ENCODE measurements around the gene TRIM17.
"Not testable (repeated sequence)": the region's sequence is repeated elsewhere in the genome, so short reads cannot be mapped to it uniquely, and the experiment has no call there.

TRIM17 gene

GRCh38 chr1:228448372-228448771, 31.7 kb upstream of the TRIM17 start:
- no peak for DNase-seq (ENCODE audit: extremely low read depth in 1 of 2, low read depth in 1 of 2)

- DNase-seq (ENCODE audit: extremely low read depth in 1 of 2, low read depth in 1 of 2), result no peak
These were observed 30.2 kb upstream of the TRIM17 start for GRCh38 chr1:228446852-228447251.

- peak; percentile 8 to 17 for DNase-seq (ENCODE audit: extremely low read depth in 1 of 2, low read depth in 1 of 2)
These were observed 29.4 kb upstream of the TRIM17 start for GRCh38 chr1:228445843-228446650.

- DNase-seq (ENCODE audit: extremely low read depth in 1 of 2, low read depth in 1 of 2), result no peak
These were observed 28.8 kb upstream of the TRIM17 start for GRCh38 chr1:228445490-228445842.

- DNase-seq (ENCODE audit: extremely low read depth in 1 of 2, low read depth in 1 of 2), result no peak
These were observed 26.7 kb upstream of the TRIM17 start for GRCh38 chr1:228443395-228443794.

- no peak for DNase-seq (ENCODE audit: extremely low read depth in 1 of 2, low read depth in 1 of 2)
These were observed 24.3 kb upstream of the TRIM17 start for GRCh38 chr1:228440761-228441500.

GRCh38 chr1:228438266-228438665, 21.6 kb upstream of the TRIM17 start:
- DNase-seq (ENCODE audit: extremely low read depth in 1 of 2, low read depth in 1 of 2), result no peak

GRCh38 chr1:228437424-228437962, 20.8 kb upstream of the TRIM17 start:
- DNase-seq (ENCODE audit: extremely low read depth in 1 of 2, low read depth in 1 of 2), result no peak

GRCh38 chr1:228434689-228435088, 18.0 kb upstream of the TRIM17 start:
- no peak for DNase-seq (ENCODE audit: extremely low read depth in 1 of 2, low read depth in 1 of 2)

- DNase-seq (ENCODE audit: extremely low read depth in 1 of 2, low read depth in 1 of 2), result not testable (repeated sequence)
These were observed 16.8 kb upstream of the TRIM17 start for GRCh38 chr1:228433337-228434053.

GRCh38 chr1:228430243-228430642, 13.6 kb upstream of the TRIM17 start:
- no peak for DNase-seq (ENCODE audit: extremely low read depth in 1 of 2, low read depth in 1 of 2)

GRCh38 chr1:228429698-228430097, 13.0 kb upstream of the TRIM17 start:
- DNase-seq (ENCODE audit: extremely low read depth in 1 of 2, low read depth in 1 of 2), result no peak

- no peak for DNase-seq (ENCODE audit: extremely low read depth in 1 of 2, low read depth in 1 of 2)
These were observed 12.3 kb upstream of the TRIM17 start for GRCh38 chr1:228429007-228429406.

GRCh38 chr1:228428412-228428811, 11.8 kb upstream of the TRIM17 start:
- DNase-seq (ENCODE audit: extremely low read depth in 1 of 2, low read depth in 1 of 2), result no peak

GRCh38 chr1:228426518-228427175, 10.0 kb upstream of the TRIM17 start:
- no peak for DNase-seq (ENCODE audit: extremely low read depth in 1 of 2, low read depth in 1 of 2)

- DNase-seq (ENCODE audit: extremely low read depth in 1 of 2, low read depth in 1 of 2), result no peak
These were observed 8.3 kb upstream of the TRIM17 start for GRCh38 chr1:228424685-228425660.

- DNase-seq (ENCODE audit: extremely low read depth in 1 of 2, low read depth in 1 of 2), result no peak
These were observed 6.9 kb upstream of the TRIM17 start for GRCh38 chr1:228423404-228424053.

GRCh38 chr1:228420968-228421826, 4.5 kb upstream of the TRIM17 start:
- DNase-seq (ENCODE audit: extremely low read depth in 1 of 2, low read depth in 1 of 2), result no peak

All from stimulated activated CD8-positive, alpha-beta memory T cell treated with anti-CD3 and anti-CD28 coated beads, Interleukin-7, amount 100 ng/mL, for 48 hours (primary cell).